IgD-negative memory B cell (primary cell): ENCODE measurements around the gene GAS7. TPM values are rescaled to one million over a fixed set of nuclear protein-coding genes. Genes with fewer than 3 reads are reported as not detected.

Experiments
- H3K27ac Mint-ChIP-seq, 3 donors: one replicate each; pipeline ENCODE4 v1.8.0; 2020 to 2022; ENCODE audit warnings: mild to moderate bottlenecking in 3 of 3, mixed read lengths in 3 of 3, moderate library complexity in 1 of 3
- H3K27me3 Mint-ChIP-seq: one replicate; pipeline ENCODE4 v1.8.0; 2021; ENCODE audit warnings: mixed read lengths
- H3K36me3 Mint-ChIP-seq: one replicate; pipeline ENCODE4 v1.8.0; 2020; ENCODE audit warnings: mild to moderate bottlenecking, mixed read lengths
- H3K4me1 Mint-ChIP-seq, 3 donors: one replicate each; pipeline ENCODE4 v1.8.0; 2020 to 2022; ENCODE audit warnings: mixed read lengths in 3 of 3, mild to moderate bottlenecking in 1 of 3
- H3K4me3 Mint-ChIP-seq, 4 donors: one replicate each; pipeline ENCODE4 v1.8.0; 2020 to 2022; ENCODE audit warnings: mild to moderate bottlenecking in 4 of 4, mixed read lengths in 4 of 4, moderate library complexity in 3 of 4
- H3K9me3 Mint-ChIP-seq, 3 donors: one replicate each; pipeline ENCODE4 v1.8.0; 2020 to 2021; ENCODE audit warnings: mixed read lengths in 3 of 3, mild to moderate bottlenecking in 1 of 3
- polyA plus RNA-seq: library from polyadenylated mRNA; unstranded; fragments of 300-500 nt; fragmentation: Illumina TruSeq; gene quantifications from one replicate; pipeline ENCODE4 v1.2.3, GENCODE V29; 2021

Gene GAS7
- polyA plus RNA-seq, 1 donor from 2014 or later: 1.7 TPM

DNA sequence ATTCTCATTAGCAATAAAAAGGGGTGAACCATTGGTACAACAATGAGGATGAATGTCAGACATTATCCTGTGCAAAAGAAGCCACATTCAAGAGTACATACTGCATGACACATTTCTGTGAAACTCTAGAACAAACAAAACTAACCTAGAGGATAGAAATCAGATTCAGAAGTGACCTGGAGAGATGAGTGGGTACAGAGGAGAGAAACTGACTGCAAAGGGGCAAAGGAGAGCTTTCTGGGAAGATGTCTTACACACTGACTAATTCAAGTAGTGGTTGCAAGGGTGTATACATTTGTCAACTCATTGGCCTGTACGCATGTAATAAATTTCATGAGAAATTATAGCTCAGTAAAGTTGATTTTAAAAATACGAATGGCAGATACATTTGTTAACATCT is 115.6 kb downstream of the GAS7 start:
- Mint-ChIP-seq H3K36me3 (peaks cover 4% of the 10 kb centered on the region), H3K9me3 (peaks cover 6 to 13% (median 6%) of the 10 kb centered on the region in 3 donors), H3K27ac (no peak overlapping the region), H3K4me3 (peak overlapping the region in 1 of 4 donors; percentile 70), H3K27me3 (peaks cover 4% of the 10 kb centered on the region), H3K4me1 (peaks cover 4 to 6% (median 6%) of the 10 kb centered on the region in 3 donors)

DNA sequence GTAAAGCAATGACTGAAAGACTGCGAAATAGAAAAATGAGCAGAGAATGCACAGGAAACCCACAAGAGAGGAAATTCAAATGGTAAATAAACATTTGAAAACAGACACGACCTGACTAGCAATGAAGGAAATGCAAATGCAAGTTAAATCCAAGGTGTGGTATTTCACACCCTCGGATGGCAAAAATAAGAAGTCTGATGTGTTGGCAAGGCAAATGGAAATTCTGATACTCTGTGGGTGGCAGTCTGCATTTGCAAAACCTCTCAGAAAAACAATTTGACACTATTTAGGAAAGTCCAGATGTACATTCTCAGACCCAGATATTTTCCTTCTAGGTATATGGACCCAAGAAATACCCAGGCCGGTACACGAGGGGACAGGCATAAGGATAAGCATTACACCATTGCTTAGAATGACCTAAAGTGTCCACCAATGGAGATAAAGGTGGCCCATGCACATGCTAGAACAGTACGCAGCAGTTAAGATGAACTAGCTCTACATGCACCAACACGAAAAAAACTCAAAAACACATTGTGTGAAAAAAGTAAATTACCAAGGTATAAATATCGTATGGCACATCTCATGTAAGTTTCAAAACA is 116.7 kb downstream of the GAS7 start:
- H3K27me3 Mint-ChIP-seq: peaks cover 5% of the 10 kb centered on the region

DNA sequence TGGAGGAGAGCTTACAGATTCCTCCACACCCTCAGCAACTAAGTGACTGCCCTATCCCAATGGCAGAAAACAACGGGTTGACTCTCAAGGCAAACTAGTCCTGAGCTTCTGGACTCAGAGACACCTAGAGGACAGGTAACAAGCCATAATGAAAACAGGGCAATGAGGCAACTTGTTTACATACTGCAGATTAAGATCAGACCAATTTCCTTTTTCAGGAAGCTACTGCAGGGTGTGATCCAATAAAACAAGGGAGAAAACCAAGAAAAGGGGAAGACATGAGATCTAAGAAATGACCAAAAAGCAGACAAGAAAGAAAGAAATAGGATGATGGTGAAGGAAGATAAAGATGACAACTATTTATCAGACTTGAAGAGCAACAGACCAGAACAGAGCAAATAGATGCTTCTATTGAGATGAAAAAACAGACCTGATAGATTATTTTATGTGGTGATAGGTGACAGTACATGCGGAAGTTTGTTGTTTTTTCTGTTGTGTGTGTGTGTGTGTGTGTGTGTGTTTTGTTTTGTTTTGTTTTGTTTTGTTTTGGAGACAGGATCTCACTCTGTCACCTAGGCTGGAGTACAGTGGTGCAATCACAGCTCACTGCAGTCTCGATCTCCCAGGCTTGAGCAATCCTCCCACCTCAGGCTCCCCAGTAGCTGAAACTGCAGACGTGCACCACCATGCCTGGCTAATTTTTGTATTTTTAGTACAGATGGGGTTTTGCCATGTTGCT is 120.7 kb downstream of the GAS7 start:
- Mint-ChIP-seq H3K36me3 (peaks cover 3% of the 10 kb centered on the region), H3K27ac (peak overlapping the region in 1 of 3 donors; percentile 54), H3K4me3 (no peak overlapping the region), H3K9me3 (peaks cover 6 to 8% (median 8%) of the 10 kb centered on the region in 3 donors), H3K4me1 (peaks cover 2 to 6% (median 5%) of the 10 kb centered on the region in 3 donors), H3K27me3 (peaks cover 2% of the 10 kb centered on the region)

More for the DNA sequence above, 116.7 kb downstream of the GAS7 start:
- Mint-ChIP-seq H3K4me3 (peak overlapping the region in 1 of 4 donors; percentile 23), H3K36me3 (peaks cover 6% of the 10 kb centered on the region), H3K9me3 (peaks cover 8 to 14% (median 9%) of the 10 kb centered on the region in 3 donors), H3K27ac (no peak overlapping the region), H3K4me1 (peaks cover 3 to 6% (median 5%) of the 10 kb centered on the region in 3 donors)

DNA sequence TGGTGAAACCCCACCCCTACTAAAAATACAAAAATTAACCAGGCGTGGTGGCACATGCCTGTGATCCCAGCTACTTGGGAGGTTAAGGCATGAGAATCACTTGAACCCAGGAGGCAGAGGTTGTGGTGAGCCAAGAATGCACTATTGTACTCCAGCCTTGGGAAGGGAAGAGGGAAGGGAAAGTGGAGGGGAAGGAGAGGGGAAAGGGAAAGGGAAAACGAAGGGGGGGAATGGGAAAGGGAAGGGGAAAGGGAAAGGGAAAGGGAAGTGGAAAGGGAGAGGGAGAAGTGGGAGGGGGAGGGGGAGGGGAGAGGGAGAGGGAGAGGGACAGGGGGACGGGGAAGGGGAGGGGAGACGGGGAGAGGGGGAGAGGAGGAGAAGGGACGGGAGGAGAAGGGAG is 122.5 kb downstream of the GAS7 start:
- Mint-ChIP-seq H3K4me1 (peaks cover 4 to 6% (median 5%) of the 10 kb centered on the region in 3 donors), H3K4me3 (no peak overlapping the region), H3K27ac (no peak overlapping the region), H3K27me3 (peaks cover 4% of the 10 kb centered on the region), H3K36me3 (peaks cover 3% of the 10 kb centered on the region), H3K9me3 (peaks cover 4 to 6% (median 5%) of the 10 kb centered on the region in 3 donors)

DNA sequence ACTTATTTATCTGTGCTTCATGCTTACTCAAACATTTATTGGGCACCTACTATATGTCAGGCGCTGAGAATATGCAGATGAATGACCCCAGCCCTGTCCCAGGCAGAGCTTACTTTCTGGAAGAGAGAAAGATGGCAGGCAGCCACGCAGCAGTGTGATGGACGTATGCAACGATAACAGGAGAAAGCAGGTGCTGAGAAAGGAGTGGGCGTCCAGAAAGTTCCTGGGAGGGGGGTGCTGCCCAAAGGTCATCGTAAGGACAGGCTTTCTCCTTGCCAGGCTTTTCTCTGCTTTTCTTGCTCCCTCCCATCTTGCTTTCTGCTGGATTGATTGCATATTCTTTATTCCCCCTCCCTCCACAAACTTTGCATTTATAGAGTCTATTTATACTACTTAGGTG is 124.5 kb downstream of the GAS7 start:
- peaks cover 4% of the 10 kb centered on the region for H3K36me3 Mint-ChIP-seq
- peaks cover 3 to 6% (median 4%) of the 10 kb centered on the region in 3 donors for H3K9me3 Mint-ChIP-seq
- H3K4me3 Mint-ChIP-seq: no peak overlapping the region
- H3K27ac Mint-ChIP-seq: no peak overlapping the region
- peaks cover 4% of the 10 kb centered on the region for H3K27me3 Mint-ChIP-seq
- H3K4me1 Mint-ChIP-seq: peaks cover 0 to 4% (median 4%) of the 10 kb centered on the region in 3 donors

DNA sequence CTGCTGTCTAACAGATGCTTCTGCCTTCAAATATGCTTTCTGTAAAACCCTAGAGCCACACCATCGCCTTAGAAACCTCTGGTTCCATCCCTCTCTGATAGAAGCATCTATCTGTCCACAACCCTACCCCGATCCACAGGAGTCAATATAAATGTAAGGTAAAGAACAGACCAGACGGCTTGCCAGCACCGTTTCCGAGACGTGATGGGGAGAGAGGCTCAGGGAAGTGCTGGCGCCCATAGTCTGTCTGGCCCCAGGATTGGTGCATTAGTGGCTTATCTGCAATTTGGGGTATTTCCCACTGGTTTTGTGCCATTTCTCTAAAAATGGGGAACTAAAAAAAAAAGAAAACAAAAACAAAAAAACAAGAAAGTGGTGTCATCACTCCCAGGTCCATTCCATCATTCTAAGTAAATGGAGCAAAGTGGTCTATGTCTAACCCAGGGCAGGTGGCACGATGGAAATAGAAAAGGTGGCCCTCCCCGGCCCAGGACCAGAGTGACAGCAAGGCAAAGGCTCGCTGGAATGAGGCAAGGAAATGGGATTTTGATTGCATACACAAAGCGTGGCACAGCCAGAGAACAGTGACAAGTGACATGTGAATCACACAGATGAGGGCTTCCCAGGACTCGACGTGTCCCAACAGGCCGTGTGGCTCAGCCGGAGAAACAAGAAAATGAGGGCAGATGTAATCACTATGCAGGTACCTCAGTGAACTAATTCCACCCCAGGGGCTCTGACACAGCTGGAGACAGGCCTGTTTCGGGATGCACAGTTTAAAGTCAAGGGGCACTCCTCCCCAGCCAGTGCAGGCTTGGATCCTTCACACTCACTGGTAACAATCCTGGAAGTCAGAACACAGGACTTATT is 125.6 kb downstream of the GAS7 start:
- Mint-ChIP-seq H3K4me1 (peaks cover 0 to 4% (median 4%) of the 10 kb centered on the region in 3 donors), H3K27ac (peak overlapping the region in 1 of 3 donors; percentile 31), H3K4me3 (no peak overlapping the region), H3K9me3 (peaks cover 2 to 3% (median 2%) of the 10 kb centered on the region in 3 donors), H3K36me3 (peaks cover 4% of the 10 kb centered on the region), H3K27me3 (peaks cover 4% of the 10 kb centered on the region)

DNA sequence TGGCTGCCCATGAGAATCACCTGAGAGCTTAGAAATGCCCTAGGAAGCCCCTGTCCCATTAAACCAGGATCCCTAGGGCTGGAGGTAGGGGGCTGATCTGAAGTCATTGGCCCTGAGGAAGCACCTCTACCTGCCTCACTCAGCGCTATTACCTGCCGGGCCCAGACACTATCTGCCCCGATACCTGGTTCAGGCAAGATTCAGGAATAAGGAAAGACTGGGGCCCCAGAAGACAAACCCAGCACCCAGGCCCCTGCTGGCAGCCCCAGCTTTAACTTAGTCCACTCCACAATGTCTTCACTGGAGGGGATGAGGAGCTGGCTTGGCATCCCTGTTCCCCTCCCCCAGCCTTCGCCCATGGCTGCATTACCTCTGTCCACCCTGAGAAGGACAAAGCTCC is 126.3 kb downstream of the GAS7 start:
- Mint-ChIP-seq H3K4me3 (no peak overlapping the region), H3K27me3 (peaks cover 2% of the 10 kb centered on the region), H3K27ac (no peak overlapping the region)

DNA sequence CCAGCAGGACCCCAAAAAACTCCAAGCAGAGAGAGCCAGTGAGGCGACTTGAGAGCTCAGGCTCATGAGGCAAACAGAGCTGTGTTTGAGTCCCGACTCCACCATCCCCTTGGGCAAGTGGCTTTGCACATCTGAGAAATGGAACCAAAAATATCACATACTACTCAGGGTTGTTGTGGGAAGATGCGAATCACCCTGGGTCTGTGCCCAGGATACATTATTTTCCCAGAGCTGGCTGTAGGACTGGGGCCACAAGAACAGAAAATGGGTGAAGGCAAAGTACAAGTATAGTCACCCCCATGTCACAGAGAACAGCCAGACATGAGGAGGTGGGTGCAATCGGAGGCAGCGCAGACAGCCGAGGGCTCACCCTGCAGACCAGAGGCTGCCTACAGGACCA is 127.3 kb downstream of the GAS7 start:
- H3K27ac Mint-ChIP-seq: no peak overlapping the region
- H3K4me3 Mint-ChIP-seq: no peak overlapping the region
- H3K36me3 Mint-ChIP-seq: peaks cover 2% of the 10 kb centered on the region
- H3K27me3 Mint-ChIP-seq: peaks cover 2% of the 10 kb centered on the region
- no peaks in the 10 kb centered on the region for H3K9me3 Mint-ChIP-seq
- H3K4me1 Mint-ChIP-seq: peaks cover 0 to 4% (median 0%) of the 10 kb centered on the region in 3 donors

More for the DNA sequence above, 126.3 kb downstream of the GAS7 start:
- peaks cover 0 to 4% (median 0%) of the 10 kb centered on the region in 3 donors for H3K4me1 Mint-ChIP-seq
- no peaks in the 10 kb centered on the region for H3K9me3 Mint-ChIP-seq
- peaks cover 2% of the 10 kb centered on the region for H3K36me3 Mint-ChIP-seq

DNA sequence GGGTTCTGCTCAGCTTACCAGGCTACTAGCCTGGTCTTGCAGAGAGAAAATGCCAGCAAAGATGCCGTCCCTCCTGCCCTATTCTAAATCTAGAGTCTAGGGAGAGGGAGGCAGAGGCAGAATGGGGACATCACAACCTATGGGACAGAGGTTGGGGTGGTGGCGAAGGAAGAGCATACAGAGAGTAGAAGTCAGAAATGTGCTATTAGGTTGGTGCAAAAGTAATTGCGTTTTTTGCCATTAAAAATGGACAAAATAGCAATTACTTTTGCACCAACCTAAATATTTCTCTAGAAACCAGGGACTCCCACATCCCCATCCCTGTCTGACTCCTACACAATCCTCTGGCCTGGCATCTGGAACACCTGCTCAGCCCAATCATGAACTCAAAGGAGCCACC is 127.7 kb downstream of the GAS7 start:
- Mint-ChIP-seq H3K36me3 (peaks cover 2% of the 10 kb centered on the region), H3K27ac (no peak overlapping the region), H3K27me3 (peaks cover 2% of the 10 kb centered on the region), H3K4me3 (no peak overlapping the region), H3K9me3 (peaks cover 0 to 2% (median under 1%) of the 10 kb centered on the region in 3 donors), H3K4me1 (peaks cover 0 to 4% (median 0%) of the 10 kb centered on the region in 3 donors)

DNA sequence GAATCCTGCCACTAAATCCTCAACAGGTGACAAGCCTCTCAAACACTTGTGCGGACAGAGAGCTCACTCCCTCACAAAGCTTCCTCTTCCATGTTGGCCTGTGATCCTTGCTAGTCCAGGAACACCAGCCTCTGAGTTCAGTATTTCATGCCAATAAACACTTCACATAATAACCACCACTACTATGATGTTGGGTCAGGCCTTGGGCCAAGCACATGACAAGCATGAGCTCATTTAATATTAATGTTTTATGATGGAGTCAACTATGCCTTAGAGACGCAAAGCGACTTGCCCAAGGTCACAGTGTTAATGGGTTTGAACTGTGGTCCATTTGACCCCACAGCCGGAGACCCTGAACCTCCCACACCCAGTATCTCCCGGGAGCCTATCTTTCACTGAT is 129.1 kb downstream of the GAS7 start:
- Mint-ChIP-seq H3K27me3 (peaks cover 2% of the 10 kb centered on the region), H3K9me3 (peaks cover 0 to 8% (median 1%) of the 10 kb centered on the region in 3 donors), H3K36me3 (peaks cover 2% of the 10 kb centered on the region), H3K27ac (no peak overlapping the region), H3K4me3 (no peak overlapping the region), H3K4me1 (peaks cover 0 to 6% (median 4%) of the 10 kb centered on the region in 3 donors)

DNA sequence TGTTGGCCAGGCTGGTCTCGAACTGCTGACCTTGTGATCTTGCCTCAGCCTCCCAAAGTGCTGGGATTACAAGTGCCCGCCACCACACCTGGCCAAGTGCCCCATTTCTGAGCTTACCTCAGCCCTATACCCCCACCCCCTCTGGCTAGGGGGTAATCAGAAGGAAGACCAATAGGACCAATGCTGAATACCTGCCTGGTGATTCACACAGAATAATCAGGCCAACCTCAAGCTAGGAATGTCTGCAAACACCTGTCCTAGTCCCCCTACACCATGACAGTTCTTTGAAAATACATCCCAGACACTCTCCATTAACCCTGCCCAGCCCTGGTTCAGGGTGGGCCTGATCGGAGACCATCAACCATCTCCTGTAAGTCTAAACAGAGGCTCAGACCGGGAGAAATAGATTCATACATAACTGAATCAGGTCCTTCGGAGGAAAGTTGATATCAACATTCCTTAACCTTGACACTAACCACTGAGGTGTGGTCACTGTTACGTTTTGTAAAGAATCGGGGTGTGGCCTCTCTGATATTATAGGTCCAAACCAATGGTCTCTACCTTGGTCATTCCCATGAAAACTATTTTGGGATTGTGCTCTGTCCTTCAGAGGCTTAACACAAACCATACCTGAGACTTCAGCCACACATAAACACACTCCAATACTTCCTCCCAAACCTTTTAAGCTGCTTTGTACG is 130.8 kb downstream of the GAS7 start:
- Mint-ChIP-seq H3K4me1 (peaks cover 13 to 21% (median 15%) of the 10 kb centered on the region in 3 donors), H3K9me3 (peaks cover 1 to 8% (median 1%) of the 10 kb centered on the region in 3 donors), H3K36me3 (peaks cover 2% of the 10 kb centered on the region), H3K4me3 (no peak overlapping the region), H3K27me3 (peaks cover 10% of the 10 kb centered on the region), H3K27ac (no peak overlapping the region)

DNA sequence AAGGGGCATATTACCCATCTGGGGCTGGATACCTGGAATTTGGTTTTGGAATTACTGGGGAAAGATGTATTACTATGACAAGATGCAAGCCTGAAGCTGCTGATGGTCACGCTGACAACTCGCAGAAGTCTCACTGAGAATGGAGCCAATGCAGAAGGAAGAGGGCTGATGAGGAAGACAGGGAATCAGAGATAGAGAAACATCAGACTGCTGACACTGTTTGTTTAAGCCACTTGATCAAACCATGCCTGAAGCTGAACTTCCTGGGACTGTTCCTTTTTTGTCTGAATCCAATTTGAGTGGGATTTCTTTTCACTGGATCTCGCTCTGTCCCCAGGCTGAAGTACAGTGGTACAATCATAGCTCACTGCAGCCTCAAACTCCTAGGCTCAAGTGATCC is 133.9 kb downstream of the GAS7 start:
- Mint-ChIP-seq H3K9me3 (peaks cover 1 to 8% (median 1%) of the 10 kb centered on the region in 3 donors), H3K36me3 (peaks cover 2% of the 10 kb centered on the region), H3K27me3 (peaks cover 10% of the 10 kb centered on the region), H3K4me1 (peaks cover 16 to 27% (median 22%) of the 10 kb centered on the region in 3 donors), H3K4me3 (peak overlapping the region in 1 of 4 donors; percentile 78), H3K27ac (no peak overlapping the region)

DNA sequence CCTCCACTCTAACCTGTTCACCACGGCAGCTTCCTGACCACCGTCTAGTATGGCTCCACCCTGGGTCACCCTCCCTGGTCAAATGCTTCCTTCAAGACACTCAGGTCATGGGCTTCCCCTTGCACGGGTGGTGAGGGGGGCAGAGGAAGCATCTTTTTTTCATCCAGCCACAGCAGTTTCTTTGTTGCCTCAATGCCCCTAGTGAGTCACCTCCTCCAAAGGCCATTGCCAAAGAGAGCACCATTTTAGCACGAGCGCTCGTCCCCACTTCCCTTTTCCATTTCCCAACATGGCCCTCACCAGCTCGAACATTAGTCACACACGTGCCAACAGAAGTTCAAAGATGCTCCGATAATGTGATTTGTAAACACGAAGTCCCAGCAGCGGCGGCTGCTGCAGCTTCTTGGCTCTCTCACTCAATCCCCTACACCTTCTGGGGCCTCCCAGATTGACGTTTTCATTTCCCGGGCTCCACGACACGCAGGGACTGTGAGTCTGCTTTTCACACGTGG is 134.6 kb downstream of the GAS7 start:
- Mint-ChIP-seq H3K36me3 (no peaks in the 10 kb centered on the region), H3K4me3 (peak overlapping the region in 1 of 4 donors; percentile 78), H3K27ac (no peak overlapping the region), H3K9me3 (peaks cover 1 to 8% (median 1%) of the 10 kb centered on the region in 3 donors), H3K4me1 (peaks cover 23 to 34% (median 29%) of the 10 kb centered on the region in 3 donors), H3K27me3 (peaks cover 10% of the 10 kb centered on the region)
